Urinary bladder (tissue), 4 donors: ENCODE data around the gene SYNM. TPM values are rescaled to one million over a fixed set of nuclear protein-coding genes. Genes with fewer than 3 reads are reported as not detected.
A peak's percentile ranks its signal among the peaks of the same experiment; 100 is the strongest.

Source experiments
- DNase-seq: peaks from one replicate; pipeline ENCODE4 v3.0.0-alpha.2; 2015; ENCODE audit errors: extremely low spot score
- H3K27ac ChIP-seq: one replicate; pipeline ENCODE4 v1.5.1; 2013; ENCODE audit warnings: low read depth, mild to moderate bottlenecking, moderate library complexity
- H3K36me3 ChIP-seq: one replicate; pipeline ENCODE4 v1.6.1; 2013; ENCODE audit warnings: mild to moderate bottlenecking, moderate library complexity; ENCODE audit not compliant: insufficient read depth
- H3K4me1 ChIP-seq: one replicate; pipeline ENCODE4 v1.6.1; 2013; ENCODE audit warnings: mild to moderate bottlenecking, moderate library complexity; ENCODE audit not compliant: insufficient read depth
- H3K4me3 ChIP-seq: one replicate; pipeline ENCODE4 v1.5.1; 2013; ENCODE audit warnings: low read depth, low read length
- WGBS: extraction: QIAGEN DNeasy Blood & Tissue Kit; methylation state at CpG from one replicate; pipeline ENCODE4 v1.1.7; 2013; 5-methylcytosine and 5-hydroxymethylcytosine counted together
- polyA plus RNA-seq: library from polyadenylated mRNA; stranded (reverse); fragments of 200-250 nt; gene quantifications from one replicate; pipeline ENCODE4 v1.2.3, GENCODE V29; 2013
- total RNA-seq: library from RNA; depleted of rRNA; stranded (reverse); fragments of >200 nt; gene quantifications from one replicate; pipeline ENCODE4 v1.2.3, GENCODE V29; 2014
- donor health status: healthy with polysubstance abuse.
- donor health status: healthy.

Gene SYNM
- total and polyA plus RNA-seq, 2 donors = 228 to 898 TPM

DNA sequence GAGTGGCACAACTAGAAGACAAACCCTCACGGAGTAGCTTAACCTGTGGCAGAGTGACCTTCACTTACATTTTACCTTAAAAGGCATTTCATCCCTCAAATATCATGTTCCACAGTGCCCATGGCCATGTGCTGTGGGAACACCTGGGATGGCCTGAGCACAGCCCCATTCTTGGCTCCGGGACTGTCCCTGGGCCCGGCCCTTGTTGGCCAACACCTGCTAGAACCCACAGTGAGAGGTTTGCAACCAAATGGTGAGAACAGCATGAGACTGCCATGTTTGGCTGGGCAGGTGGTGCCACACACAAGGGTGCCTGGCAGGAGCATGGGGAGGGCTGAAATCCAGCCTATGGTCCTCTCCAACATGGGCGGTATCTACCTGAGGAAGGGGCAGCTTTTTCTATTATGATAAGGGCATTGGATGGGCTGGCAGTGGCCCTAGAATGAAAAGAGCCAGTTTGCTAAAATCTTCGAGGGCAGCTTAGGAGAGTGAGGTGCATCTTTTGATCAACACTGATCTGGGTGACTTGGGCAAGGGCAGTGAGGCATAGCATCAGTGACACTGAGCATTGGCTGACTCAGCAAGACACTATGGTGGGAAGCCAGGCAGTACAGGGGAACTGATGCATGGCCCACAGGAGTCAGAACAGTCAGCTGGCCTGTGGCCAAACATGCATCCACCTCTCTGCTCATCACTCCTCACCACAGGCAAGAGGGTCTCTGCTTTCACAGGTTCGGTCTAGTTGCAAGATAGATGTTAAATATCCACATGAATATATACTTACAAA is 53.9 kb downstream of the SYNM start:
- no peak overlapping the region for H3K4me3 ChIP-seq
- no peaks in the 10 kb centered on the region for H3K36me3 ChIP-seq
- DNase-seq = no peak
- WGBS = 97% methylated on average over 6 of the region's 6 CpGs
- H3K27ac ChIP-seq = no peak overlapping the region
- no peaks in the 10 kb centered on the region for H3K4me1 ChIP-seq

DNA sequence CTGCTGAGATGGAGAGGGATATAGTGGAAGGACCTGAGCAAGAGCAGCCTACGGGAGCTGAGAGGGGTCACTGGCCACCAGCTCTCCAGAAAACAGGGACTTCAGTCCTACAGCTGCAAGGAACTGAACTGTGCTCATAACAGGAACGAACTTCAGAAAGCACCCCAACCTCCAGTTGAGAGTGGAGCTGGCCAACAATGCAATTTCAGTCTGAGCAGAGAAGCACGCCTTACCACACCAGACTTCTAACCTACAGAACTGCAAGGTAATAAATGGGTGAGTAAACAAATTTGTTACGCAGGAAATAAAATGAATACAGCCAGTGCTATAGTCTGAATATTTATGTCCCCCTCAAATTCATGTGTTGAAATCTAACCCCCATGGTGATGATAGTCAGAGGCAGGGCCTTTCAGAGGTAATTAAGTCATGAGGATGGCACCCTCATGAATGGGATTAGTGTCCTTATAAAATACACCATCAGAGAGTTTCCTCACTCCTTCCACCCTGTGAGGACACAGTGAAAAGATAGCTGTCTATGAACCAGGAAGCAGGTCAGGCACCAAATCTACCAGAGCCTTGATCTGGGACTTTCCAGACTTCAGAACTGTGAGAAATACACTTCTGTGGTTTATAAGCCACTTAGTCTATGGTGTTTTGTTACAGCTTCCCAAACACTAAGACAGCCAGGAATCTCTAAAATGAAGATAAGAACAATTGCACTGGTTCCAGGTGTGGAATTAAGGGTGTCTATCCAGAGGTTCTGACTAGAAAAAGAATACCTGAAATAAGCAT is 58.6 kb downstream of the SYNM start:
- H3K4me1 ChIP-seq = no peaks in the 10 kb centered on the region
- H3K4me3 ChIP-seq = no peak overlapping the region
- WGBS = 90% methylated on average over 4 of the region's 4 CpGs
- peaks cover 3% of the 10 kb centered on the region for H3K36me3 ChIP-seq
- no peak for DNase-seq
- no peak overlapping the region for H3K27ac ChIP-seq

DNA sequence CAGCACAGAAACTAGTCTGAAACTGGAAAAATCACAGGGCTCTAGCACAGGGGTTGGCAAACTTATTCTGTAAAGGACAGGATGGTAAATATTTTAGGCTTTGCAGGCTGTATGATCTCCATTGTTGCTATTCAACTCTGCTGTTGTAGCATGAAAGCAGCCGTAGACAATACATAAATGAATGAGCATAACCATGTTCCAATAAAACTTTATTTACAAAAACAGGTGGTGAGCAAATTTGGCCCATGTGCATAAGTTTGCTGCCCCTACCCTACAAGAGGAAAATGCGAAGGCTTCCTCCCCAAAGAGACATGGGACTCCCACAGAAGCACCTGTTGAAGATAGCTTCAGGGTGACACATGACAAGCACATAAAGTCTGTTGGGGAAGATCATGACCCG is 59.2 kb downstream of the SYNM start:
- no peaks in the 10 kb centered on the region for H3K4me1 ChIP-seq
- no peak for DNase-seq
- 95% methylated on average over 3 of the region's 3 CpGs for WGBS
- no peak overlapping the region for H3K4me3 ChIP-seq
- H3K36me3 ChIP-seq = peaks cover 3% of the 10 kb centered on the region
- no peak overlapping the region for H3K27ac ChIP-seq

DNA sequence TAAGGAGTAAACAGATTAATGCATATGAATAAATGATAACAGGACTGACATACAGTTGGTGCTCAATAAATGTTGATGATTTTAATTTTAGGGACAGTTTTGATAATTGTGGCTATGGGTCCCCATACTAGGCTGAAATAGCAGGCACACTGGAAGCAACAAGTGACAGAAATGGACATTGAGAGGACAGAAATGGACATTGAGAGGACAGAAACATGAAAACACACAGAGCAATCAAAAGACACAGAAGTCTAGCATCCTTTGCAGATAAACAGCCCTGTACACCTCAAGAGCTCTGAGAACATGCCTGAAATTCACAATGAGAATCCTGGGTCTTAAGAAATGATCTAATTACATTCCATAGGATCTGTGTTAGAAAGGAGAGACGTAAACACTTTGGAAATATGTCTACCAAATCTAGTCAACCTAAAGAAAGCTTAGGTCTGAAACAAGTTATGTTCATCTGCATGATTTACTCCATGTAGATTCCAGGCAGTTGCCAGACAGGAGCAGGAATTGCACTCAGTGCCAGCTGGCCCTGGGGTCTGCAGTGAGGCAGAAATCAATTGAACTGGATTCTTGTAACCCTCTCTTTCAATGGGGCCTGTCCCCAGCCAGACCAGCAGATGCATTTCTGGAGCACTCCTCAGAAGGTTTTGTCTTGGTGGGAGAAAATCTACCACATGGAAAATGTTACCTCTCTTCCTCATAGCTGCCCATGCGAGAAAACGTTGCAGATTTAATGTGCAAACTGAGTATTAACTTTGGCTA is 60.3 kb downstream of the SYNM start:
- no peak for DNase-seq
- Histone ChIP-seq H3K36me3 (peaks cover 3% of the 10 kb centered on the region), H3K4me1 (no peaks in the 10 kb centered on the region), H3K27ac (no peak overlapping the region), H3K4me3 (no peak overlapping the region)
- WGBS = 70% methylated on average over 3 of the region's 3 CpGs

DNA sequence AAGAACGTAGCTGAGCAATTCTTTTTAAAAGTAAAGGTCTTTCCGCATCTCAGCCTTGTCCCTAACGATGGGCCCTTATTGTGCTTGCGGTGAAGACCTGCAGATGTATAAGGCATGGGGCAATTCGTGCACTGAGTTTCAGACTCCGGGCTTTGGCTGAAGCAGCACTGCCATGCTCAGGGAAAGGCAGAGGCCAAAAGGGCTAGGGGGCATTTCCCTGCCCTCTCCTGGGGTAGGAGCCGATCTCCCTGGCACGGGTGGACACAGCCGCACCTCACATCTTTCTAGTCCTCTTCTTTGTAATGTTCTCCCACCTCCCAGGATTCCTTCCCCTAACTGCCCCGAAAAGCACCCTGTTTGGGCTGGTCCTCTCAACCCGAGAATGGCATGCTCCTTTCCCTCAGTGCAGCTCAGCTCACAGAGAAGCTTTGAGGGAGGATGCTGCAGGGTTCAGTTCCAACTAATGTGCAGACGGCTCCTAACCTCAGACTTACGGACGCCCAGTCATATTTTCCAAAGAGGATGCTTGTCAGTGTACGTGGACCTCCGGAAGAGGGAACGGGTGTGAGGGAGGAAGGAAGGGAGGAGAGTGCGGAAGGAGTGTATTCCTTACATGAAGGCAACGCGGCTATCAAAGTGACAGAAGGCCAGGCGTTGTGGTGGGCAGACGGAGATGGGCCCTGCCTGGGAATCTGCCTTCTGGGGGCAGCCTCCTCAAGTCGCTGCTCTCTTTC is 61.2 kb downstream of the SYNM start:
- WGBS = 85% methylated on average over 23 of the region's 23 CpGs

DNA sequence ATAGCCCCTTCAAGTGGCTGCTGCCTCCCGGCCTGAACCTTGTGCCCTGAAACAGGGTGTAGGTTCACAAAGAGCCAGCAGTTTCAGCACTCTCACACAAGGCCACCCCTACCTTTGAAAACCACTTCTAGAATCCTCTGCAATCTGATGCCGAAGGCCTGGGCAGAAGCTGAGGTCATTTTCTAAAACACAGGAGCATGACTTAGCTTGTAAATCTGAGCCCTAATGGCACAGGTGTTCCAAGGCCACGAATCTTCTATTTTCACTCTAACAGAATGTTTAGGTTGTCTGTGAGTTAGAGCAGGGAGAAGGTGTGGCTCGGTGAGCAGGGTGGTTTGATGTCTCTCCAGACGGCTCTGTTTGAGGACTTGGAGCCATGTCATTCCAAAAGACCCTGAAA is 62.3 kb downstream of the SYNM start:
- Histone ChIP-seq H3K36me3 (peaks cover 3% of the 10 kb centered on the region), H3K4me3 (no peak overlapping the region), H3K27ac (no peak overlapping the region), H3K4me1 (no peaks in the 10 kb centered on the region)
- no peak for DNase-seq
- WGBS = 70% methylated on average over 5 of the region's 5 CpGs

More for the DNA sequence above, 61.2 kb downstream of the SYNM start:
- Histone ChIP-seq H3K36me3 (peaks cover 3% of the 10 kb centered on the region), H3K4me3 (no peak overlapping the region), H3K27ac (no peak overlapping the region), H3K4me1 (no peaks in the 10 kb centered on the region)
- no peak for DNase-seq

DNA sequence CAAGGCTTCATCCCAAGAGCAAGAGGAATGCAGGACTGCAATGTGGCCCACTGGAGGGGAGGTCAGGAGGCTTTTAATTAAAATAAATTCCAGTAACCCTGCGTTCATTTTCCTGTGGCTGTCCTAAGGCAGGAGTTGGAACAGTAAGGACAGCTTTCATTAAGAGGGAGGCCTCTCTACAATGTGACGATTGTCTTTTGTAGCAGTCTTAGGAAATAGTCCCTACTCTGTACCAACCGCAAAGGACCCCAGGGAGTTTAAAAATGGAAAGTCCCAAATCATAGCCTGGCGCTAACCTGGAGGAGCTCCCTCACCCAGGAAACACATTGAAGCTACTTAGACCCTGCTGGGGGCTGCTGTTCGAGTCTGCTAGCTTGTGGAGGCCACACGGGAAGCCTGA is 62.8 kb downstream of the SYNM start:
- Histone ChIP-seq H3K4me3 (no peak overlapping the region), H3K36me3 (peaks cover 3% of the 10 kb centered on the region), H3K27ac (no peak overlapping the region), H3K4me1 (no peaks in the 10 kb centered on the region)
- 88% methylated on average over 6 of the region's 6 CpGs for WGBS
- no peak for DNase-seq

DNA sequence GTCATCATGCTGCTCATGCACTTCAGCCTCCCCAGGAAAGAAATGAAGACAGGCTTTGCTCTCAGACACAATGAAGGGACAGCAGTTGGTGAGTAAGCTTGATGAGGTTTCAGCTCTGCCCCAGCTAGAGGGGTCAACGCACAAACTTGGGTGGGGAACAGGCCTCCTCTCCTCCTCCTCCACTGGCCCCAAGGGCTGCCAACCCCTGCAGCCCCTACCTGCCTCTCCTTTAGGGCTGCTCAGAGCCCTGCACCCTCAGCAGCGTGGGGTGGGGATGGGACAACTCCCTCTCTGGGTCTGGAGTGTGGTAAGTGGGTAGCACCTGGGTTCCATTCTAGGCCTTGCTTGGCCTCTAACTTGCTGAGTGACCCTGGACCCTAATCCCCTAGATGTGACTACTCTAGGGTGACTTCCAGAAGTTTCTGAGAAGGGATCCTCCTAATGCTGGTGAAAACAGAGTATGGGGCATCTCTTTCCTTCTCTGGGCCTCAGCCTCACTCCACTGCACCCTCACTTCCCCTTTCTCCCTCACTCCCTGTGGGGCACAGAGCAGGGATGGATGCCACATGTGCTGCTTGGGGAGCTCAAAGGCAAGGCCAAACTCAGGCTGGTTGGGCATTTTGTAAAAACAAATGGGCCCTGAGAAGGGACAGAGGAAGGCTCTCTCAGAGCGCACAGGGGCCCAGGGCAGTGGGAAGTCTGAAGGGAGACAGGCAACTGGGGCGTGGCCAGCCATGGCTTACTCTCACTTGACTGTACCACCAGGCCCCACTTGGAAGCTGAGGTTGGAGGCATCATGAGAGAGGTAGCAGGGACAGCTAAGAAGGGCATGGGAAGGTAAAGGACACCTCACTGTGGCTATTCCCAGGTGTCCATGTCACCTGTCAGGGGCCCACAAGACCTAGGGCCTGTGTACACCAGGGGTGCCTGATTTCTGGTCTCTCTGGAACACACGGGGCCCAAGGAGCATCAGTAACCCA is 64.0 kb downstream of the SYNM start:
- no peak for DNase-seq
- peaks cover 3% of the 10 kb centered on the region for H3K36me3 ChIP-seq
- H3K27ac ChIP-seq = peak overlapping the region; percentile 84
- no peaks in the 10 kb centered on the region for H3K4me1 ChIP-seq
- WGBS = 82% methylated on average over 5 of the region's 5 CpGs
- H3K4me3 ChIP-seq = no peak overlapping the region

DNA sequence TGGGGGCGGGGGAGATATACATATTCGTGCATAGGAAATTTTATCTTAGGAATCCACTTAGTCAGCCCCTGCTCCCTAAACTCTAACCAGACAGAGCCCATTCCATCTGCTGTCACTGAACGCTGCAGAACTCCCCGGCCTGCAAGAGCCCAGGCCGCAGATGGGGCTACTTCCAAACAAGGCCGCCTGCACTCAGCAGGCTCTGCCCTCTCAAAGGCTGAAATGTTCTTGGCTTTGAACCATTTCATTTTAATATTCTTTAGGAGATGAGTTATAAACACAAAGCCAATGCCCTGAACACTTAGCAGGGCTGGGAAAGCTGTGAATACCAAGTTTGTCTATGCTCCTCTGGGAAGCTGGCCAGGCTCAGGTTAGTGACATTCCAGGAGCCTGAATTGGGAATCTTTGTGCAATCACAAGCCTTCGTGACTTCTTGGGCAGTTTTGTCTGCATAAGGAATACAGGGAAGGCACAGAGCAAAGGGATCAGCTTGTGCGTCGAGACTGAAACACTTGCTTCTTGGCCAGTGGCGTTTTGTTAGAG is 65.0 kb downstream of the SYNM start:
- H3K36me3 ChIP-seq = peaks cover 3% of the 10 kb centered on the region
- WGBS = 33% methylated on average over 10 of the region's 10 CpGs
- H3K4me3 ChIP-seq = no peak overlapping the region
- no peaks in the 10 kb centered on the region for H3K4me1 ChIP-seq
- peak overlapping the region; percentile 84 for H3K27ac ChIP-seq
- no peak for DNase-seq

DNA sequence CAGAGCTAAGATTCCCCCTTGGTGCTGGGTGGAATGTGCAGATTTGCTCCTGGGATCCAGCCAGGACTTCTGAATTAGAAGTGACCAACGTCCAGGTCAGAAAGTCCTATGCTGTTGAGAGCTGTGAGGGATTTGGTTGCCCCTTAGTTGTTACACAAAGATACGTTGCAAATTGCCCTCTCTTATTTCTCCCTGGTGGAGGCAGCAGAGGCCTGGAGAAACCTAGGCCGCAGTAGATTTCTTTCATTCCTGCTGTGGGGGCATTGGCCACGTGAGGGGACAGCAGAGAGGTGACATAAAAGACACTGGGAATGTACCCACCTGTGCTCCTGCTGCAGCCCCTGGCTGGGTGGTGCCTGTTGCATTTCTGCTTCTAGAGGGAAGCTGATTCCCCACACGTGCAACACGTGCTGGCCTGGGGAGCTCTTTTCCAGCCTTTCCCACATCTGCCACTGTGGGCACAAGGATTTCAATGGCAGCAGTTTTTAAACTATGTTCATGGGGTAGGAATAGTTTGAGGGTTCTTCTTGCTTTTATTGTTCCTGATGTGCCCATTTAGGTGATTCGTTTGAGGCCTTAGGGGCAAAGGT is 65.7 kb downstream of the SYNM start:
- no peaks in the 10 kb centered on the region for H3K36me3 ChIP-seq
- DNase-seq = no peak
- H3K4me3 ChIP-seq = no peak overlapping the region
- H3K4me1 ChIP-seq = no peaks in the 10 kb centered on the region
- WGBS = 52% methylated on average over 7 of the region's 7 CpGs
- no peak overlapping the region for H3K27ac ChIP-seq

DNA sequence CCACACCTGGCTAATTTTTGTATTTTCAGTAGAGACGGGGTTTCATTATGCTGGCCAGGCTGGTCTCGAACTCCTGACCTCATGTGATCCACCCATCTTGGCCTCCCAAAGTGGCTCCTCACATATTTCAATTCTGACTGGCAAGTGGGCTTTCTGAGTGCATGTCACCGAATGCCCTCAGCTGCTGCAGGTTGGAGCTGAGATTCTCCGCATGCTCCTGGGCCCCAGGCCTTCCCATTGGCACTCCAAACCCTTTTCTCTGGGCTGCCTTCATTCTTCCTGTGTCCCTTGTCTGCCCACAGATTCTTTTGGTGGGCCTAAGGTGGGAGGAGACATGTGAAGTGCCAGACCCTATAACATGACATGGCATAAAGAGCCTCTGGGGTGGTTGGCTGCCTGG is 67.3 kb downstream of the SYNM start:
- H3K4me3 ChIP-seq = no peak overlapping the region
- no peaks in the 10 kb centered on the region for H3K36me3 ChIP-seq
- WGBS = 97% methylated on average over 4 of the region's 4 CpGs
- peak overlapping the region; percentile 51 for H3K27ac ChIP-seq
- H3K4me1 ChIP-seq = no peaks in the 10 kb centered on the region
- no peak for DNase-seq

DNA sequence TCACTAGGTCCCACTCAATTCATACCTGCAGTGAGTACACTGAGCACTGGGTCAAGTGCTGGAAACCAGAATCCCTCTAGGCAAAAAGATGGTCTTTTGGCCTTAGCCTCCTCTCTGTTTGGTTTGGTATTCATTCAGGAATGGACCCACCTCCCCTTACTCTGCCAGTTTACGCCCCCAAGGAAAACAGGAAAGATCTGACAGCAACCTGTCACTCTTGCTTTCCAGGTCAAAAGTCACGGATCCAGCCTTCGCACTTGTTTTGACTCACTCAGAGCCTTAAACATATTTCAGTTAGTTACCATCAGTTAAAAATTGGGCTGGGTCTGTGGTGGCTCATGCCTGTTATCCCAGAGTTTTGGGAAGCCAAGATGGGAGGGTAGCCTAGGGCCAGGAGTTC is 68.1 kb downstream of the SYNM start:
- H3K4me3 ChIP-seq = no peak overlapping the region
- H3K36me3 ChIP-seq = no peaks in the 10 kb centered on the region
- 95% methylated on average over 3 of the region's 3 CpGs for WGBS
- H3K4me1 ChIP-seq = no peaks in the 10 kb centered on the region
- H3K27ac ChIP-seq = no peak overlapping the region
- no peak for DNase-seq
